Vagina (tissue), 2 donors: ENCODE results near the gene ACTG2.

Experiments
- CTCF ChIP-seq, 3 experiments: fragments of 450-650 bp in 2 of 3; fragments of 200-600 bp in 1 of 3; sonication (generic) in 1 of 3; IDR thresholded peaks; one replicate each; pipeline ENCODE4 v1.5.1; 2017 to 2019; ENCODE audit warnings: antibody characterized with exemption in 3 of 3, mild to moderate bottlenecking in 2 of 3, moderate library complexity in 2 of 3
- POLR2A ChIP-seq, 2 donors: fragments of 450-650 bp; IDR thresholded peaks; one replicate each; pipeline ENCODE4 v1.6.1; 2017; ENCODE audit warnings: antibody characterized with exemption in 2 of 2, mild to moderate bottlenecking in 2 of 2, moderate library complexity in 2 of 2

GRCh38 chr2:73897934-73898333 is 5.1 kb downstream of the ACTG2 start:
- TF ChIP-seq CTCF (IDR thresholded peaks at IDR 0.05) = no peak
- no peak for TF ChIP-seq POLR2A (IDR thresholded peaks at IDR 0.05)
